Astrocyte of the spinal cord (primary cell): ENCODE data around the gene MT1E.

Experiments
- DNase-seq: peaks from one replicate; pipeline ENCODE4 v3.0.0; 2011; ENCODE audit warnings: low read depth, low spot score
- H3K4me3 ChIP-seq: 2 replicates; pipeline ENCODE4 v1.5.1; 2011; ENCODE audit warnings: low read depth, mild to moderate bottlenecking, low read length, moderate library complexity
- CTCF ChIP-seq: IDR thresholded peaks from 2 replicates; pipeline ENCODE4 v1.5.1; 2012; ENCODE audit warnings: low read depth, mild to moderate bottlenecking, low read length, inconsistent platforms
- in situ Hi-C: cut with HindIII; loops from 2 replicates; pipeline ENCODE4 v1.10.0; 2017; ENCODE audit warnings: low sequenced_read_pairs

MT1E gene

DNA sequence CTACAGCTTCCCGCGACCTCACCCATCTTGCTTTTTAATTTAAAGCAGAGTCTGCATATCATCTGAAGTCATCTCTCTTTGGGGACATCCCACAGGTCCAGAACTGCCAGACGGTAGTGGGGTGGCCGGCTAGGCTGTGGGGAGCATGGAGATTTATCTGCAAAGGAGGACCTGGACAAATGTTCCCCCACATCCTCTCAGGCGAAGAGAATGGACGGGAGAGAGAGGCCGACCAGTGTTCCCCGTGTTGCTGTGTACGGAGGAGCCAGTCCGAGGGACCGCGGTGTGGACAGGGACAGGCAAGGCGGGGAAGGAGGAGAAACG, 6.2 kb downstream of the MT1E start:
- in situ Hi-C loops: no loop called here
- no peak for TF ChIP-seq CTCF
- DNase-seq: no peak
- peak overlapping the region; percentile 27 for H3K4me3 ChIP-seq

DNA sequence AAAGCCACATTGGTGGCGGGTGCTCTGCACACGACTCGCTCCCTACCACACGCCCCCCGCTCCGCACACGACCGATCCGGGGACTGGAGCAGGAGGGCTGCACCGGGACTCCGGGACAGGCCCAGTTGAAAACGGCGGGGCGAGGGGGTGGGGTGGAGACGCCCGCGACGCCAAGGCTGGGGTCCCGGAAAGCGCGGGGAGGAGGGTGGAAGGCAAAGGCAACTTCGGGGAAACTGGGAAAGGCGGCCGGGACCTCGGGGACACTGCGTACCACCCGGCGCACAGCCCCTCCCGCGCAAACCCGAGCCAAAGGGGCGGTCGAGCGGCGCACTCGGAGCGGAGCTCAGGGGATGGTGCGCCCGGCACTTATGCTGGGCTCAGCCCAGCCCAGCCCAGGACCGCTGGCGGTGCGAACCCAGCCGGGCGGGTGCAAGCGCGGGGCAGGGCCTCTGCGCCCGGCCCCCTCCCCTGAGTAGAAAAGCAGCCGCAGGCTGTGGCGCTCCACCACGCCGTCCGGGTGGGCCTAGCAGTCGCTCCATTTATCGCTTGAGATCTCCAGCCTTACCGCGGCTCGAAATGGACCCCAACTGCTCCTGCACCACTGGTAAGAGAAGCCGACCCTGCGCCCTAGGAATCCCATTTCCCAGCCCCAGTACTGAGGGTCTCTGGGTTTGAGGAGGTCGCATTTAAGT, 6.7 kb downstream of the MT1E start, which contains the start of gene MT1M:
TSS of gene MT1M (plus strand) at position 504 of the 692 bp plus-strand sequence. CDS start at position 577, 73 bp downstream.
- no peak for TF ChIP-seq CTCF
- peak within 1 kb of the TSS; percentile 27 for H3K4me3 ChIP-seq
- in situ Hi-C loops: no loop called here
- no peak for DNase-seq

DNA sequence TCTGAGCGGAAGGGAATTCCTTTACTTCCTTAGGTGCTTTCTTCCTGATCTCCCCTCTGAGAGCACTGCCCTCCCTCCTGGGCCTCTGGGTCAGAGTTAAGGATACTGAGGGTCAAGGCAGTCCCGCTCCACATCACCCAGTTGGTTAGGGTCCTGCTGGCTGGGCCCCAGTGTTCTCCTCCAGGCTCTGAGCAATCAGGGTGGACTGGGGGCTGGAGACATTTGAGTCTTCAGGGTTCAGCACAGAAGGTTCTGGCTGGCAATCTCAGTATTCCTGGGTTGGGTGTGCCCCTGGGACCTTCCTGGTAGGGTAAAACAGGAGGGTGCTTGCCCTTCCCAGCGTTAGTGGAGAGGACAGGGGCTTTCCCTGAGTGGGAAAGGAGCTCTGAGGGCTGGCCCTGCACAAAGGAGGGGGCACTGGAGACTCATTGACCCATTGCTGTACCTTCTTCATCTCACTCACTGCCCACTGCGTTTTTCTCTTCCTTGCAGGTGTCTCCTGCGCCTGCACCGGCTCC, 7.3 kb downstream of the MT1E start:
- in situ Hi-C loops: no loop called here
- TF ChIP-seq CTCF: no peak
- DNase-seq: no peak
- H3K4me3 ChIP-seq: peak overlapping the region; percentile 27

GRCh38 chr16:56633535-56633934, 8.0 kb downstream of the MT1E start:
- in situ Hi-C loops: no loop called here
- H3K4me3 ChIP-seq: no peak overlapping the region
- TF ChIP-seq CTCF: no peak
- DNase-seq: no peak

- DNase-seq: no peak
- no peak for TF ChIP-seq CTCF
- peak overlapping the region; percentile 15 for H3K4me3 ChIP-seq
- in situ Hi-C loops: no loop called here
Measured at GRCh38 chr16:56634715-56635440, 9.3 kb downstream of the MT1E start.

DNA sequence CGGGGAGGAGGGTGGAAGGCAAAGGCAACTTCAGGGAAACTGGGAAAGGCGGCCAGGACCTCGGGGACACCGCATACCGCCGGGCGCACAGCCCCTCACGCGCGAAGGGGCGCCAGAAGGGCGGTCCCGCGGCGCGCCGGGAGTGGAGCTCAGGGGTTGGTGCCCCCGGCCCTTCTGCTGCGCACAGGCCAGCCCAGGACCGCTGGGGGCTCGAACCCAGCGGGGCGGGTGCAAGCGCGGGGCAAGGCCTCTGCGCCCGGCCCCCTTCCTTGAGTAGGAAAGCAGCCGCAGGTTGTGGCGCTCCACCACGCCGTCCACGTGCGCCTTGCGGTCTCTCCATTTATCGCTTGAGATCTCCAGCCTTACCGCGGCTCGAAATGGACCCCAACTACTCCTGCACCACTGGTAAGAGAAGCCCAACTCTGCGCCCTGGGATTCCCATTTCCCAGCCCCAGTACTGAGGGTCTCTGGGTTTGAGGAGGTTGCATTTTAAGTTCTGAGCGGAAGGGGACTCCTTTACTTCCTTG, 9.9 kb downstream of the MT1E start:
- peak overlapping the region; percentile 15 for H3K4me3 ChIP-seq
- TF ChIP-seq CTCF: no peak
- DNase-seq: no peak
- in situ Hi-C loops: no loop called here
